ENCODE measurements around the gene LIPA.

DNA sequence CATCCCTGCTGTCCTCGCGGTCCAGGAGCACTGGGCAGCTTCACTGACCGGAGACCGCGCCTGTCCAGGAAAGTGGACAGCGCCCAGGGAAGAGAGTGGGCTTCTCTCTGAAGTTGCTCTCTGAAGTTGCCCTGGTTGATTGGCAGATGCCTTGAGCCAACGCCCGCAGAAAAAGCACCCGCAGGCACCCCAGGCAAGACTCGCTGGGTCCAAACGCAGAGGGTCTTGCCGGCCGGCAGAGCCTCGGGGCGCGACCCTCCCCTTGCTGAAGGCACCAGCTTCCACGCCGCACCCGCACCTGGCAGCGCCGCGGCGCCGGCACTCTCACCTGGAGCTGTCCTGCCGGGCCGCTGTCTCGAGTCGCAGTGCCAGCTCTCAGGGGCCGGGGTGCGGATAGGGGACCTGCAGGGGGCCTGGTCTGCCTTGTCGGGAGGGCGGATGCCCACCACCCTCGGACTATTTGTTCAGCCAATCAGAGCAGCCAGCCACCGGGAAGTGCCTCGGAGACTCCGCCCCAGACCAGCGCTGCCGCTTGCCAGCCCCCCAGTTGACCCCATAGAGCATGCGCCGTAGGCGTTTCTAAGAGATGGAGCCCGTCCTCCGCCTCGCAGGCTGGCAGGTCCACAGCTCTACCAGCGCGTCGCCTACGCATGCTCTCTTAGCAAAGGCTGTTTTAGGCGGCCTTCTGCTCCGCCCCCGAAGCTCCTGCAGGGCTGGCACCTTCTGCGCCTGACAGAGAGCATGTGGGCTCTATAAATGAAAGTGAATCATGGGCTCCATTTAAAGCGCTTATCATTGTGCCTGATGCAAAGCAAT, at the start of gene LIPA:
- TF ChIP-seq, protein P1, sequence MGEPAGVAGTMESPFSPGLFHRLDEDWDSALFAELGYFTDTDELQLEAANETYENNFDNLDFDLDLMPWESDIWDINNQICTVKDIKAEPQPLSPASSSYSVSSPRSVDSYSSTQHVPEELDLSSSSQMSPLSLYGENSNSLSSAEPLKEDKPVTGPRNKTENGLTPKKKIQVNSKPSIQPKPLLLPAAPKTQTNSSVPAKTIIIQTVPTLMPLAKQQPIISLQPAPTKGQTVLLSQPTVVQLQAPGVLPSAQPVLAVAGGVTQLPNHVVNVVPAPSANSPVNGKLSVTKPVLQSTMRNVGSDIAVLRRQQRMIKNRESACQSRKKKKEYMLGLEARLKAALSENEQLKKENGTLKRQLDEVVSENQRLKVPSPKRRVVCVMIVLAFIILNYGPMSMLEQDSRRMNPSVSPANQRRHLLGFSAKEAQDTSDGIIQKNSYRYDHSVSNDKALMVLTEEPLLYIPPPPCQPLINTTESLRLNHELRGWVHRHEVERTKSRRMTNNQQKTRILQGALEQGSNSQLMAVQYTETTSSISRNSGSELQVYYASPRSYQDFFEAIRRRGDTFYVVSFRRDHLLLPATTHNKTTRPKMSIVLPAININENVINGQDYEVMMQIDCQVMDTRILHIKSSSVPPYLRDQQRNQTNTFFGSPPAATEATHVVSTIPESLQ (CRISPR knock-in tag; IDR thresholded peaks at IDR 0.05): no peak
- peak; percentile 41; the same call in 1 of the 2 replicates for TF ChIP-seq SMAD3 (CRISPR knock-in tag; IDR thresholded peaks at IDR 0.05; ENCODE audit: borderline replicate concordance)
- TF ChIP-seq ZNF263 (CRISPR knock-in tag; IDR thresholded peaks at IDR 0.05; ENCODE audit: low read depth): no peak
- TF ChIP-seq, protein P2, sequence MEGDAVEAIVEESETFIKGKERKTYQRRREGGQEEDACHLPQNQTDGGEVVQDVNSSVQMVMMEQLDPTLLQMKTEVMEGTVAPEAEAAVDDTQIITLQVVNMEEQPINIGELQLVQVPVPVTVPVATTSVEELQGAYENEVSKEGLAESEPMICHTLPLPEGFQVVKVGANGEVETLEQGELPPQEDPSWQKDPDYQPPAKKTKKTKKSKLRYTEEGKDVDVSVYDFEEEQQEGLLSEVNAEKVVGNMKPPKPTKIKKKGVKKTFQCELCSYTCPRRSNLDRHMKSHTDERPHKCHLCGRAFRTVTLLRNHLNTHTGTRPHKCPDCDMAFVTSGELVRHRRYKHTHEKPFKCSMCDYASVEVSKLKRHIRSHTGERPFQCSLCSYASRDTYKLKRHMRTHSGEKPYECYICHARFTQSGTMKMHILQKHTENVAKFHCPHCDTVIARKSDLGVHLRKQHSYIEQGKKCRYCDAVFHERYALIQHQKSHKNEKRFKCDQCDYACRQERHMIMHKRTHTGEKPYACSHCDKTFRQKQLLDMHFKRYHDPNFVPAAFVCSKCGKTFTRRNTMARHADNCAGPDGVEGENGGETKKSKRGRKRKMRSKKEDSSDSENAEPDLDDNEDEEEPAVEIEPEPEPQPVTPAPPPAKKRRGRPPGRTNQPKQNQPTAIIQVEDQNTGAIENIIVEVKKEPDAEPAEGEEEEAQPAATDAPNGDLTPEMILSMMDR (IDR thresholded peaks at IDR 0.05): no peak
- TF ChIP-seq, protein P3, sequence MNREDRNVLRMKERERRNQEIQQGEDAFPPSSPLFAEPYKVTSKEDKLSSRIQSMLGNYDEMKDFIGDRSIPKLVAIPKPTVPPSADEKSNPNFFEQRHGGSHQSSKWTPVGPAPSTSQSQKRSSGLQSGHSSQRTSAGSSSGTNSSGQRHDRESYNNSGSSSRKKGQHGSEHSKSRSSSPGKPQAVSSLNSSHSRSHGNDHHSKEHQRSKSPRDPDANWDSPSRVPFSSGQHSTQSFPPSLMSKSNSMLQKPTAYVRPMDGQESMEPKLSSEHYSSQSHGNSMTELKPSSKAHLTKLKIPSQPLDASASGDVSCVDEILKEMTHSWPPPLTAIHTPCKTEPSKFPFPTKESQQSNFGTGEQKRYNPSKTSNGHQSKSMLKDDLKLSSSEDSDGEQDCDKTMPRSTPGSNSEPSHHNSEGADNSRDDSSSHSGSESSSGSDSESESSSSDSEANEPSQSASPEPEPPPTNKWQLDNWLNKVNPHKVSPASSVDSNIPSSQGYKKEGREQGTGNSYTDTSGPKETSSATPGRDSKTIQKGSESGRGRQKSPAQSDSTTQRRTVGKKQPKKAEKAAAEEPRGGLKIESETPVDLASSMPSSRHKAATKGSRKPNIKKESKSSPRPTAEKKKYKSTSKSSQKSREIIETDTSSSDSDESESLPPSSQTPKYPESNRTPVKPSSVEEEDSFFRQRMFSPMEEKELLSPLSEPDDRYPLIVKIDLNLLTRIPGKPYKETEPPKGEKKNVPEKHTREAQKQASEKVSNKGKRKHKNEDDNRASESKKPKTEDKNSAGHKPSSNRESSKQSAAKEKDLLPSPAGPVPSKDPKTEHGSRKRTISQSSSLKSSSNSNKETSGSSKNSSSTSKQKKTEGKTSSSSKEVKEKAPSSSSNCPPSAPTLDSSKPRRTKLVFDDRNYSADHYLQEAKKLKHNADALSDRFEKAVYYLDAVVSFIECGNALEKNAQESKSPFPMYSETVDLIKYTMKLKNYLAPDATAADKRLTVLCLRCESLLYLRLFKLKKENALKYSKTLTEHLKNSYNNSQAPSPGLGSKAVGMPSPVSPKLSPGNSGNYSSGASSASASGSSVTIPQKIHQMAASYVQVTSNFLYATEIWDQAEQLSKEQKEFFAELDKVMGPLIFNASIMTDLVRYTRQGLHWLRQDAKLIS (CRISPR knock-in tag; IDR thresholded peaks at IDR 0.05; ENCODE audit: borderline replicate concordance): 0 out of 2 replicates have a peak, but pooled peaks have one; percentile 68
- TF ChIP-seq ZBTB21 (CRISPR knock-in tag; IDR thresholded peaks at IDR 0.05; ENCODE audit: borderline replicate concordance): no peak
- no peak for TF ChIP-seq JAZF1 (CRISPR knock-in tag; IDR thresholded peaks at IDR 0.05)
- TF ChIP-seq ATF3 (CRISPR knock-in tag; conservative IDR thresholded peaks at IDR 0.05): no peak
